Measurements from ENCODE around the gene NUDT21. TPM values are rescaled to one million over a fixed set of nuclear protein-coding genes. Genes with fewer than 3 reads are reported as not detected.

The NUDT21 gene
- total RNA-seq, 1 experiment from 2014 or later, result 218 TPM

- no peak for TF ChIP-seq SP1 (IDR thresholded peaks at IDR 0.05; ENCODE audit: low read depth)
- TF ChIP-seq ZNF274 (IDR thresholded peaks at IDR 0.05; ENCODE audit: low read depth, low read length), result no peak
- TF ChIP-seq CTCF (IDR thresholded peaks at IDR 0.05 in 2 of 3, conservative IDR thresholded peaks at IDR 0.05 in 1 of 3; ENCODE audit: borderline replicate concordance in 1 of 3, insufficient read depth in 1 of 3, low read depth in 2 of 3, low read length in 2 of 3), result no peak
- TF ChIP-seq, protein P1, sequence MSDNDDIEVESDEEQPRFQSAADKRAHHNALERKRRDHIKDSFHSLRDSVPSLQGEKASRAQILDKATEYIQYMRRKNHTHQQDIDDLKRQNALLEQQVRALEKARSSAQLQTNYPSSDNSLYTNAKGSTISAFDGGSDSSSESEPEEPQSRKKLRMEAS (IDR thresholded peaks at IDR 0.05), result 0 out of 2 replicates have a peak, but pooled peaks have one; percentile 13
Measured at GRCh38 chr16:56451753-56452689, 889 bp upstream of the NUDT21 start (continued).

- ATAC-seq, result no peak
- POLR2A ChIA-PET, result interaction anchor here (0.6 to 1.1 kb wide), 5 partner anchors 10 to 251 kb away, joined by 3 to 4 read pairs (median 4); partner anchors contain the start of gene MT1E
- CTCF ChIA-PET, result interaction anchor here (1.0 kb wide), 1 partner anchor 251 kb away, joined by 4 read pairs; no protein-coding TSS in a partner anchor
- RAD21 ChIA-PET (ENCODE audit: low non-redundant PET in 1 of 2, low total read pairs in 2 of 2, uncharacterized antibody in 2 of 2, unreplicated experiment in 2 of 2), result no interaction called here
- no peak for DNase-seq (ENCODE audit: low read depth, low spot score)
- Histone ChIP-seq H2AFZ (ENCODE audit: low read depth, low read length, poor library complexity, severe bottlenecking) (no peak overlapping the region), H3K9me3 (ENCODE audit: control insufficient read depth in 1 of 2, insufficient read depth in 1 of 2, low read depth in 1 of 2, low read length in 2 of 2) (no peaks in the 10 kb centered on the region), H3K36me3 (ENCODE audit: control insufficient read depth in 1 of 2, insufficient read depth in 2 of 2, low read length in 2 of 2) (peaks cover 22 to 26% of the 10 kb centered on the region in 2 experiments; a peak in 3 of 4 replicates), H3K27ac (ENCODE audit: low read depth, low read length) (peak overlapping the region; percentile 77), H3K4me1 (ENCODE audit: control insufficient read depth in 1 of 2, insufficient read depth in 2 of 2, low read length in 2 of 2) (peaks cover 15 to 23% of the 10 kb centered on the region in 2 experiments), H3K4me3 (replicated peaks in 1 of 2; ENCODE audit: low read depth in 1 of 2, low read length in 2 of 2) (peak overlapping the region; percentile 90 to 95), H3K79me2 (ENCODE audit: insufficient read depth, low read length) (peaks cover 84% of the 10 kb centered on the region), H4K20me1 (ENCODE audit: insufficient read depth) (peaks cover 5% of the 10 kb centered on the region; the same call in 1 of the 2 replicates), H3K27me3 (ENCODE audit: insufficient read depth, low read length) (no peaks in the 10 kb centered on the region), H3K9me2 (ENCODE audit: insufficient read depth) (no peaks in the 10 kb centered on the region), H3K9ac (ENCODE audit: low read length) (peak overlapping the region; percentile 76), H3K4me2 (ENCODE audit: low read length) (peak overlapping the region; percentile 98)
- TSS peak; percentile 52 for BruUV-seq (replicated peaks)
- intact Hi-C loops (cut with micrococcal nuclease), result no loop called here
- TF ChIP-seq ZNF274 (IDR thresholded peaks at IDR 0.05; ENCODE audit: low read depth, low read length) (no peak), RAD21 (IDR thresholded peaks at IDR 0.05; ENCODE audit: low read depth) (no peak), JUND (IDR thresholded peaks at IDR 0.05) (no peak), YY1 (IDR thresholded peaks at IDR 0.05; ENCODE audit: extremely low read depth, insufficient replicate concordance, low read depth, low read length) (no peak), POLR2A (IDR thresholded peaks at IDR 0.05; ENCODE audit: borderline replicate concordance, extremely low read depth, insufficient read depth, insufficient read length) (no peak), FOSL1 (IDR thresholded peaks at IDR 0.05; ENCODE audit: low read depth) (no peak), TCF7L2 (IDR thresholded peaks at IDR 0.05; ENCODE audit: borderline replicate concordance, extremely low read depth, insufficient read depth, insufficient read length) (no peak), ZFX (IDR thresholded peaks at IDR 0.05) (no peak), CTCF (IDR thresholded peaks at IDR 0.05 in 2 of 3, conservative IDR thresholded peaks at IDR 0.05 in 1 of 3; ENCODE audit: borderline replicate concordance in 1 of 3, insufficient read depth in 1 of 3, low read depth in 2 of 3, low read length in 2 of 3) (no peak)
- TF ChIP-seq, protein P2, sequence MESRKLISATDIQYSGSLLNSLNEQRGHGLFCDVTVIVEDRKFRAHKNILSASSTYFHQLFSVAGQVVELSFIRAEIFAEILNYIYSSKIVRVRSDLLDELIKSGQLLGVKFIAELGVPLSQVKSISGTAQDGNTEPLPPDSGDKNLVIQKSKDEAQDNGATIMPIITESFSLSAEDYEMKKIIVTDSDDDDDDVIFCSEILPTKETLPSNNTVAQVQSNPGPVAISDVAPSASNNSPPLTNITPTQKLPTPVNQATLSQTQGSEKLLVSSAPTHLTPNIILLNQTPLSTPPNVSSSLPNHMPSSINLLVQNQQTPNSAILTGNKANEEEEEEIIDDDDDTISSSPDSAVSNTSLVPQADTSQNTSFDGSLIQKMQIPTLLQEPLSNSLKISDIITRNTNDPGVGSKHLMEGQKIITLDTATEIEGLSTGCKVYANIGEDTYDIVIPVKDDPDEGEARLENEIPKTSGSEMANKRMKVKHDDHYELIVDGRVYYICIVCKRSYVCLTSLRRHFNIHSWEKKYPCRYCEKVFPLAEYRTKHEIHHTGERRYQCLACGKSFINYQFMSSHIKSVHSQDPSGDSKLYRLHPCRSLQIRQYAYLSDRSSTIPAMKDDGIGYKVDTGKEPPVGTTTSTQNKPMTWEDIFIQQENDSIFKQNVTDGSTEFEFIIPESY (IDR thresholded peaks at IDR 0.05; ENCODE audit: extremely low read depth, insufficient replicate concordance, low read length), result no peak
Measured at GRCh38 chr16:56450275-56450985, 702 bp downstream of the NUDT21 start.

All from HCT116 (cell line).